GM21737 (cell line): ENCODE results near the gene EPHA2.

Experiments used
- ATAC-seq: cut with Tn5 transposase; IDR thresholded peaks from one replicate; pipeline ENCODE4 v1.9.1; 2021; ENCODE audit warnings: mild to moderate bottlenecking, moderate library complexity; ENCODE audit not compliant: unreplicated experiment

The EPHA2 gene

DNA sequence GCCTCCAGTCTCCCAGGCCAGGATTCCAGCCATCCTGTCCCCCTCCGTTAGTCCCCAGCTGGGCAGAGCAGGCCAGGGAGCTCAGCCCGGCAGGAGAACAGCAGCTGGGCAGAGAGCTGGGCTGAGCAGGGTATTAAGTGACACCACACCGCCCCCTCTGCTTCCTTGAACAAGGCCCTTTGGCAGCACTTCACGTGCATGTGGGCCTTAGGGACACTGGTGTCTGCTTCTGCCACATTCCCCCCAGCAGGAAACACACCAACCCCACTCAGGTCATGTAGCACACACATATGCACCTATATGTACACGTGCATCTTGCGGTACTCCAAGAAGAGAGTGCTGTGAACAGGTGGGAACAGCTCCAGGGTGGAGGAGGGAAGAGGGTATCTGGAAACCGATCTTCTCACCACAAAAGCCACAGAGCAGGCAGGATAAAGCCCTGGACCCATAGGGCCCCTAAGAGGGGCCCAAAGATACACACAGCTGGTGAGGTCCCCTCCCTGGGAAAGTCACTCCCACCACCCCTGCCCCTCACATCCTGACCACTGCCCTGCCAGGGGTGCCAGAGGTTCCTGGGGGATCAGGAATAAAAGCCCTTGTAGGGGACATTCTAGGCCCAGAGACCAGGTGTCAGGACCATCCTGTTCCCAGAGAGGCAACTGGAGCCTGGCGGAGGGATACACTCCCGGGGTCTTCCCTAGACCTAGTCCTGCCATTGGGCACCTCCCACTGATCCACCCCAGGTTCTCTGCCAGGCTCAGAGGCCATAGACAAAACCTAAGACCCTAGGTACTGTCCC, 4.5 kb downstream of the EPHA2 start:
- no peak for ATAC-seq

DNA sequence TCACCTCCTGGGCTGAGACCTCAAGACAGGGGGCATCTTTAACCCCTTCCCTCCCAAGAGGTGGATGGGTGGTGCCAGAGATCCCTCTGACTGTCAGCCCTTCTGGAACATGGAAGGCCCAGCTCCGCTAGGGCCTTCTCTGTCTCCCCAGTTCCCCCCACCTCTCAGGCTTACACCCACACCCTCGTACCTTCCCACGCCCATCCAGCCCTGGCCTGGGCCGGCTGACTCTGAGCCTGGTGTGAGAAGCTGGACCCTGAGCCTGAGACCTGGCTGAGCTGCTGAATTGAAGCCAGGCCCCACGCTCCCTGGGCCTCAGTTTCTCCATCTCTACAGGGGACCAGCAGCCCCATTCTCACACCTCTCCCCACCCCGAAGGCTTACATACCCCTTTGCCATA, 5.4 kb downstream of the EPHA2 start:
- ATAC-seq, result no peak

DNA sequence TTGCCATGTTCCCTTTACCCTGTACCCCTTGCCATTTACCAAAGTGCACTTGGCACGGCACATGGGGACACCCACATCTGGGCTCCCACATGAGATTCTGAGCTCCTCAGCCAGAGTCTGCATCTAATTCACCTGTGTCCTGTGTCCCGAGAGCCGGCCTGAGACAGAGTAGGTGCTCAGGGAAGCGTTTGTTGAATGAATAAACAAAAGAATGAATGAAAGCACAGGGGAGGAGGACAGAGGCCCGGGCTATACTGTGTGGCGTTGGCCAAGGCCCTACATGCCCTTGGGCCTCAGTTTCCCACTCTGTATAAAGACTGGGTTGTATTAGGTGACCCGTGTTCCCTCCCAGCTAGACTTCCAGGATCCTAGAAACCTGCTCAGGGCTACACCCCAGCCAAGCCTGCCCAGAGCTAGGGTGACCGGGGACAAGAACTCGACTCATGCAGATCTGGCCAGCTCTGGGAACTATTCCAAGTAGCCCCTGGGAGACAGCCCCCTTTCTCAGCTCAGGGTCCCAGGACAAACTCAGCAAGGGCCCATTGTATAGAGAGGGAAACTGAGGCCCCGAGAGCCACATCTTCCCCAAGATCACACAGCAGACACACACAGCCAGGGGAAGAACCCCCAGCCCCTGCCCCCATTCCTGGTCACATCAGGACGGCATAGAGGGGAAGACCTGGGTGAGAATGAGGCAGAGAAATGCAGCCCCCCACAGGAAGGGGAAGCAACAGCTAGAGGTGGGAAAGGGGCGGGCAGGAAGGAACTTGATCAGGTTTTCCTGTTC, 6.0 kb downstream of the EPHA2 start:
- ATAC-seq, result no peak

DNA sequence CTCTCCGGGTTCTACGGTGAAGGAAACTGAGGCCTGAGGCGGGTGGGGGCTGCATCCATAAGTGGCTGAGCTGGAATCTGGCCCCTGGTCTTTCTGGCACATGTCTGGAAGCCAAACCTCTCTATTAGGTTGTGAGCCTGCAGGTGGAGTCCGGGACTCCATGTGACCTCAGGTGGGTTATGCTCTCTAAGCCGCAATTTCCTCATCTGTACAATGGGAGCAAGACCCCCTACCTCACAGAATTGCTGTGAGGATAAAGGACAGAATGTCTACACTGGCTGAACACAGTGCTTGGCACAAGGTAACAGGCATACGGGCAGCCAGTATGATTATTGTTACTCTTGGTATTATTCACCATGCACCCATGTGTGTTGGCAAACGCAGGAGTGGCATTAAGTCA, 6.7 kb downstream of the EPHA2 start:
- ATAC-seq, result no peak

- no peak for ATAC-seq
Measured at GRCh38 chr1:16148329-16149092, 7.4 kb downstream of the EPHA2 start.

DNA sequence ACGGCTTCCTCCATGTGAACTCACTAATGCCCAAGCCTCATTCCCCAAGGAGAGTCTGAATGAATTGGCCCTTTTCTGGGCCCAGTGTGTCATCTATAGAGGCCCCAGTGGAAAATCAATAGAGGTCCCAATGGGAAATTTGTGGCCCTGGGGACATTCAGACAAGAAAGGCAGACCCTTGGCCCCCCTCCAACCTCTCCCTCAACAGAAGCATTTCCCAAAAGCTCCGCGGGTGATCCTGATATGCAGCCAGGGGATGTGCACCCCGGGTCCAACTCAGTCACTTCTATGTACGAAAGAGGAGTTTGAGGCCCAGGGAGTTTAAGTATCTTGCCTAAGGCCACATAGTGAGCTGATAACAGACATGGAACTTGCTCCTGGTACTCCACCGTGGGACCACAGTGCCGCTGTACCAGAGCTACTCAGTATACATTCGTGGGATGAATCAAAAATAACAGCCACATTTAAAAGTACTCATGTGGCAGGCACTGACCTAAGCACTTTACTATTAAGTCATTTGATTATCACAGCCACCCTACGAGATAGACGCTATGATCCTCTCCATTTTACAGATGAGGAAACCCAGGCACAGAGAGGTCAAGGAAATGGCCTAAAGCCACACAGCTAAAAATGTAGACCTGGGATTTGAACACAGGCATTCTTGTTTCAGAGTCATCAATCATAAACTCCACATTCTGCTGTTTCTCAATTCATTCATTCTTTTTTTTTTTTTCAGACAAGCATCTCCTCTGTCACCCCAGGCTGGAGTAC, 8.5 kb downstream of the EPHA2 start:
- no peak for ATAC-seq

DNA sequence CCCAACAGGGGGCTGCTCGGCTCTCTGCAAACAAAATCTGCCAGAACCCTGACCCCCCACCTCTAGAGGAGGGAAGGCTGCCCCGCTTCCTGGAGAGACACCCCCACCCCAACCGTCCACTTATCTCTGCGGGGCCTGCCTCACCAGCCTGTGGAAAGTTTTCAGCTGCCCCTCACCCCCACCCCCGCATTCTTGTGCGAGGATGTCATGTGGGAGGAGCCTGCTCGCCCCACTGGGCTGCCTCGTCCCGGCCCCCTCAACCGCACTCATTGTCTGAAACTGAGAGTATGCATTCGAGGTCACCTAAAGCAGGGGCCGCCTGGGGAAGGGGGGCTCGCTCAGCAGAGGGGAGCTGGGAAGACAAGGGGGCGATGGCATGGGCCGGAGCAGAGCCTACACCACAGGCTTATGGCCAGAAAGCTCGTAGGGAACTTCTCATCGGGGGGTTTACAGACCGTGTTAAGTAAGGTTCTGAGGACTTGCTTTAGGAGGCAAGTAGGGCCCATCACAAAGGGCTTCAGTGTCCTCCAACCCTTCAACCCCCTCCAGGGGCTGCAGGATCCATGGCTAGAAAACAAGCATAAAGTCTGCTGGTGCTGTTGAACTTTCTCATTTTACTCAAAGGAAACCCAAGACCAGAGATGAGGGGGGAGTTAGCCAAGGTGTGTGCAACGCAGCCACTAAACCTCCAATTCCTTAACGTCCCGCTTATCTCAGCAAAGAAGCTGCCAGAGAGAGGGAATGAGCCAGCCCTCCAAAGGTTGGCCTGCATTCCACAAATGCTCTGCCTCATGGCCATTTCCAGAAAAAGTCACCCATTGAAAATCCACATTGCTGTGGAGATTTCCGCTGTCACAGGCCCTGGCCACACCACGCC, 9.4 kb downstream of the EPHA2 start:
- ATAC-seq, result no peak

DNA sequence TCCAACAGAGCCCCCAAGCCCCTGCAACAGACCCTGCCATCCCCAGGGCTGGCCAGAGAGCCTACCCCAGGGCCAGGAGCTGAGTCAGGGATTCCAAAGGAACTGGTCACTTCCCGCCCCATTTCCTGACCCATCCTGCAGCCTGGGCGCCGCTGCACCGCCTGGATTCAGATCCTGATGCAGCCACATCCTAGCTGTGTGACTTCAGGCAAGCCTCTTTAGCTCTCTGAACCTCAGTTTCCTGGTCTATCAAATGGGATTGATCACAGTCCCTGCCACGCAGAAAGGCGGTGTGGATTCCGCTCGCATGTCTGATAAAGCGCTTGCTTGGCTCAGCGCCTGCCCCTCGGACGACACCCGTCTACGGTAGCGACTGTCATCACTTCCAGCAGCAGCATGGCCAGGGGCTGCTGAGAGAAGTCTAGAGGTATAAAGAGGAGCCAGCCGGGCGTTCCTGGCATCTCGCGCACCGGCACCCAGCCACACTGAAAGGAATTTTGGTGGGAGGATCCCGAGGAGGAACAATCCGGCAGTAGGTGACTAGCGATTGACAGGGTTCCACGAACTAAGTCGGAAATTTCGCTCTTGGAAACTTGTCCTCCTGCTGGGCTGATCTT, 10.1 kb downstream of the EPHA2 start:
- ATAC-seq, result no peak

DNA sequence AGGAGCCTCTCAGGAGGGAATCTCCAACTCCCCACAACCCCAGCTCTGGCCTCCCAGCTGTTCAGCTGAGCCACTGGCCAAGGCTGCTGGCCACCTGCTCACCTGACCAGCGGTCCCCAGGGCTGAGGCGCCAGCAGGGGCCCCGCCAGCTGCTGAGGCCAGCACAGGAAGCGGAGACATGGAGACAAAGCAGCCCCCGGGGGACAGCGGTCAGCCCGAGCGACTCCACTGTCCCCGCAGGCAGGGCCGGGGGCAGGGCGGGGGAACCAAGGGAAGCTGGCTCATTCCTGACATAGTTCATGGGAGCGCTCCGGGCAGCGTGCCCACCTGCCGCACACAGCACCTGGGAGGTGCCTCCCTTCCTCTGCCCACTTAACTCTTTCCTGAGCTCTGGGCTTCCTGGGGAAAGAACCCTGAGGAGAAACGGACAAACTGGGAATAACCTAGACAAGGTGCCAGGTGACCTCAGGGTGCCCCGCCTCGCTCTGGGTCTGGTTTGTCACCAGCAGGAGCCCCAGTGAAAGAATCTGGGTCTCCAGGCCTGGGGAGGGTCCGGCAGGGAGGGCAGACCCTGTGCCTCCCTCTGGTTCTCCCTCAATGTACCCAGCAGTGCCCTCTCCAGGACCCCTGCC, 10.7 kb downstream of the EPHA2 start:
- ATAC-seq, result no peak

DNA sequence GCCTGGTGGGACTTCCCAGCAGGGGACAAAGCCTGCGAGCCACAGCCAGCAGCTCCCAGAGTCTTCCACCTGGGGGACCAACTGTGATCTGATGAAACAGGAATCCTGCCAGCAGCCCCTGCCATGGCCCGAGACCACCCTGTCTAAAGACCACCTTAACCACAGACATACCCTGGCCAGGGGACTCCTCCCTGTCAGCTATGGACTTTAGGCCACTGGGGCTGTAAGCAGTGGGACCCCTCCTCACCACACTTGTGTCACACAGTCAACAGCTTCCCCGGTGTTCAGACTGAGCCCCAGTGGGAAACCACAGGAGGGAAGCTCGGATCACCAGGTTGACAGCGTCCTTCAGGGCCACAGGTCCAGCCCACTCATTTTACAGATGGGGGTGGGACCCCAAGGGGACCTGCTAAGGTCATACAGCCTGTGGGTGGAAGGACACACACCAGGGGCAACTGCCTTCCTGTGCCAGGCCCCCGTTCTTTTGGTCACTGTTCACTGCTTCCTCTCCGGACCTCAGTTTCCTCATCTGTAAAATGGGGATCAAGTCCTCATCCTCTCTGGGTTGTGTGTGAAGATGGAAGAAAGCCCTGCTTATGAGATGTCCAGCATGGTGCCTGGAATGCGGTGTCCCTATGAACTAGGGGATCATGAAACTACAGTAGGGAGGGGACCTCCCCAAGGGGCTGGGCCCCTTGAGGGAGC, 11.4 kb downstream of the EPHA2 start:
- no peak for ATAC-seq

- ATAC-seq, result no peak
Measured at GRCh38 chr1:16143566-16144324, 12.1 kb downstream of the EPHA2 start.

DNA sequence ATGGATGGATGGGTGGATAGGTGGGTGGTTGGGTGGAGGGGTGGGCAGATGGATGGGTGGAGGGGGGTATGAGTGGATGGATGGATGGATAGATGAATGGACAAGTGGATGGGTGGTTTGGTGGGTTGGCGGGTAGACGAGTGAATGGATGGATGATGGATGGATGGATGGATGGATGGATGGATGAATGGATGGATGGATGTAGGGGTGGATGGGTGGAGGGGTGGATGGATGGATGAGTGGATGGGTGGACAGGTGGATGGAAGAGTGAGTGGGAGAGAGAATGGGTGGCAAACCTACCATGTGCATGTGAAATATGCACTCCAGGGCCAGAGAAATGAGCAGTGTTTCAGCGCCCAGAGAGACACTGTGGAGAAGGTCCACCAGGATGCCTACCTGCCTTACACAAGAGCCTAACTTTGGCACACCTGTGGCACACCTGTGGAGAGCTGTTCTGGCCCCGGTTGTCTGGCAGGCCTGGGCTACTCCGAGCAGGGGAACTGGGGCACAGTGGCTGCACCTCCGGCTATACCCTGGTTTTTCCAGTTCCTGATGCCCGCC, 12.8 kb downstream of the EPHA2 start:
- ATAC-seq, result no peak

DNA sequence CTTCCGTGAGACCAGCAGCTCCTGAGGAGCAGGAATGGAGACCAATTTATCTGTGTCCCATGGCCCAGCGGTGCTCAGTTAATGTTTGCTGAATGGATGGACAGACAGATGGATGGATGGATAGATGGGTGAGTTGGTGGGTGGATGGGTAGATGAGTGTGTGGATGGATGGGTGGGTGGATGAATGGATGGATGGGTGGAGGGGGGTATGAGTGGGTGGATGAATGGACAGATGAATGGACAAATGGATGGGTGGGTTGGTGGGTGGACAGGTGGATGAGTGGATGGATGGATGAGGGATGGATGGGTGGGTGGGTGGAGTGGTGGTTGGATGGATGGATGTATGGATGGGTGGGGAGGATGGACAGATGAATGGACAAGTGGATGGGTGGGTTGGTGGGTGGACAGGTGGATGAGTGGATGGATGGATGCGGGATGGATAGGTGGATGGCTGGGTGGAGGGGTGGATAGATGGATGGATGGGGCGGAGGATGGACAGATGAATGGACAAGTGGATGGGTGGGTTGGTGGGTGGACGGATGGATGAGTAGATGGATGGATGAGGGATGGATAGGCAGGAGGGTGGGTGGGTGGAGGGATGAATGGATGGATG, 13.4 kb downstream of the EPHA2 start:
- ATAC-seq, result no peak

DNA sequence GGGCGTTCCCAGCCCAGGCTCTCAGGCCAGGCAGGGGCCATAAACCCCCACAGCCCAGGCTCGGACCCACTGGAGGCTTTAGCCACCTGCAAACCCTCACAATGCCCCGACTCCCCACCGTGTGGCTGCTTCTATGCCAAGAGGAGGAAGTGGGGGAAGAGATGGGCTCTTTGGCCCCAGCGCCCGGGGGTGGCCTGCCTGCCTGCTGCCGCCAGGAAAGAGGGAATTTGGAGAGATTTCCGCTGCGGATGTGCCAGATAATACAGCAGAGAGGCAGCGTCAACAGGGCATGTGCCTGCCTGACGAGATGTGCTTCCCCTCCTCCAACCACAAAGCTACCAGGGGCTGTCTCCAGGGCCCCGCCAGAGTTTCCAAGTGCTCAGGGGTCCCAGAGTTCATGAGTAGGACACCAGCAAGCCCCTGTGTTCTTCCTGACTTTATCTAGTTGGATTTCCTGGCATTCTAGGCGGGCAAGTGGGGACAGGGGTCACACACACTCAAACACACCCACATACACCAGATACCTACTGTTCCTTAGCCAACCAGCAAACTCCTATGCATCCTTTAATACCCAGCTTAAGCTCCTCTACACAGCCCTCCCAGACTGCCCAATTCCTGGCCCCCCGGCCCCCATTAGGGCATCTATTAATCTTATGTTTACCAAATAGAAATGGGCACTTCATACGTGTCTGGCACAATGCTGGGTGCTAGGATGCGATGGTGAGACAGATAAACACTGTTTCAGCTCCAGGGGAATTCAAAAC, 14.1 kb downstream of the EPHA2 start:
- ATAC-seq, result no peak

- ATAC-seq, result no peak
Measured at GRCh38 chr1:16140068-16140596, 15.7 kb downstream of the EPHA2 start.

DNA sequence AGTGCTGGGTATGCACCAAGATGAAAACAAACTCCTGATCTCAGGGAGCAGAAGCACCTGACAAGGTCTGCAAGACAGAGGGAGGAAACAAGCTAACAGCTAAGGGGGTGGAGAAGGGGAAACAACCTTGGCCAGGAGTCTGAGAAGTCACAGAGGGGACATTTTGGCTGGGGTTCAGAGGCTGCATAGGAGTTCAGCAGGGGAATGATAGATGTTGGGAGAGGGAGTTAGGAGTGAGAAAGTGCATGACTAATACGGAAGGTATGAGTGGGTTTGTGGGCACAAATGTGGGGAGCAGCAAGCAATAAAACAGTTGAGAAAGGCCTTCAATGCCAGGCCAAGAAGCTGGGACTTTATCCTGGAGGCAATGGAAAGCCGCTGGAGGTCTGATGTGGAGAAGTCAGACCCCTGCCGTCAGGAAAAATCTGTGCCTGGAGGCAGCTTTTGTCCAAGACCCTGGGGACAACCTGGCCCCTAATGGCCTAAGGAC, 16.4 kb downstream of the EPHA2 start:
- ATAC-seq, result no peak
